HepG2 (cell line): ENCODE results near the gene STAM. TPM values are rescaled to one million over a fixed set of nuclear protein-coding genes. Genes with fewer than 3 reads are reported as not detected.

Experiments used
- ARNT ChIP-seq: fragments of 450-650 bp; IDR thresholded peaks from 2 replicates; pipeline ENCODE4 v1.6.1; 2017
- E2F1 ChIP-seq: sonication (generic); formaldehyde crosslinking; IDR thresholded peaks from 2 replicates; pipeline ENCODE4 v1.5.0; 2020; ENCODE audit warnings: missing genetic modification reagents
- HNRNPLL ChIP-seq: fragments of 200-400 bp; formaldehyde crosslinking; IDR thresholded peaks from 2 replicates; pipeline ENCODE4 v1.6.1; 2017; ENCODE audit warnings: mild to moderate bottlenecking, low read depth, low read length; ENCODE audit not compliant: poor library complexity, severe bottlenecking
- IRF2 ChIP-seq: IDR thresholded peaks from 2 replicates; pipeline ENCODE4 v1.6.1; 2018; ENCODE audit warnings: missing genetic modification reagents, missing compliant biosample characterization
- KLF11 ChIP-seq: IDR thresholded peaks from 2 replicates; pipeline ENCODE4 v1.6.1; 2016; ENCODE audit warnings: missing compliant biosample characterization
- LCORL ChIP-seq, 2 experiments: fragments of 450-650 bp in 1 of 2; sonication (generic) in 1 of 2; formaldehyde crosslinking in 1 of 2; IDR thresholded peaks; 2 replicates each; pipeline versions ENCODE4 v1.5.0 to v1.6.1; 2017 to 2020; ENCODE audit warnings: antibody characterized with exemption in 1 of 2, missing genetic modification reagents in 1 of 2
- MAFK ChIP-seq, 2 experiments: IDR thresholded peaks in 1 of 2; conservative IDR thresholded peaks in 1 of 2; 2 replicates each; pipeline ENCODE4 v1.6.1; 2011; ENCODE audit warnings: improper control_type of control experiment in 2 of 2, low read length in 2 of 2
- NR1H2 ChIP-seq: sonication (generic); formaldehyde crosslinking; IDR thresholded peaks from 2 replicates; pipeline ENCODE4 v1.8.1; 2022; ENCODE audit warnings: low read depth, missing genetic modification reagents, borderline replicate concordance
- SIX4 ChIP-seq: sonication (generic); formaldehyde crosslinking; IDR thresholded peaks from 2 replicates; pipeline ENCODE4 v1.4.0; 2020; ENCODE audit warnings: missing genetic modification reagents
- XRCC5 ChIP-seq: fragments of 200-400 bp; formaldehyde crosslinking; optimal IDR thresholded peaks from 2 replicates; pipeline ENCODE3; 2017; ENCODE audit warnings: mild to moderate bottlenecking, low read length
- ZBTB25 ChIP-seq: IDR thresholded peaks from 2 replicates; pipeline ENCODE4 v1.6.1; 2018; ENCODE audit warnings: missing genetic modification reagents
- ZFP90 ChIP-seq: sonication (generic); formaldehyde crosslinking; IDR thresholded peaks from 2 replicates; pipeline ENCODE4 v1.8.0; 2022; ENCODE audit warnings: missing genetic modification reagents, mild to moderate bottlenecking, inconsistent platforms, borderline replicate concordance
- ZFY ChIP-seq: sonication (generic); formaldehyde crosslinking; IDR thresholded peaks from 2 replicates; pipeline ENCODE4 v1.4.0; 2020; ENCODE audit warnings: missing genetic modification reagents
- ZHX2 ChIP-seq, 2 experiments: sonication (generic) in 1 of 2; formaldehyde crosslinking in 1 of 2; IDR thresholded peaks; 2 replicates each; pipeline versions ENCODE4 v1.6.1 to v1.9.0; 2014 to 2022; ENCODE audit warnings: antibody characterized with exemption in 1 of 2, borderline replicate concordance in 1 of 2, inconsistent platforms in 1 of 2, low read depth in 1 of 2, missing genetic modification reagents in 1 of 2
- ZMAT3 ChIP-seq: sonication (generic); formaldehyde crosslinking; conservative IDR thresholded peaks from 2 replicates; pipeline ENCODE4 v1.7.0; 2021; ENCODE audit warnings: missing genetic modification reagents
- ZNF124 ChIP-seq: sonication (generic); formaldehyde crosslinking; IDR thresholded peaks from 2 replicates; pipeline ENCODE4 v1.4.0; 2020; ENCODE audit warnings: missing genetic modification reagents
- ZNF225 ChIP-seq: sonication (generic); formaldehyde crosslinking; IDR thresholded peaks from 2 replicates; pipeline ENCODE4 v1.4.0; 2020; ENCODE audit warnings: mild to moderate bottlenecking, missing genetic modification reagents
- ZNF292 ChIP-seq: sonication (generic); formaldehyde crosslinking; IDR thresholded peaks from 2 replicates; pipeline ENCODE4 v1.8.1; 2022; ENCODE audit warnings: mild to moderate bottlenecking, low read depth, missing genetic modification reagents, borderline replicate concordance
- ZNF563 ChIP-seq: sonication (generic); formaldehyde crosslinking; IDR thresholded peaks from 2 replicates; pipeline ENCODE4 v1.8.0; 2022; ENCODE audit warnings: mild to moderate bottlenecking, moderate library complexity, missing genetic modification reagents
- ZNF564 ChIP-seq: sonication (generic); formaldehyde crosslinking; IDR thresholded peaks from 2 replicates; pipeline ENCODE4 v1.8.1; 2023; ENCODE audit warnings: mild to moderate bottlenecking, missing genetic modification reagents
- polyA plus RNA-seq, 8 experiments: library from polyadenylated mRNA; depleted of rRNA in 3 of 8; stranded (reverse) in 7 of 8; unstranded in 1 of 8; fragments of >200 nt; fragmentation: Illumina TruSeq in 4 of 8; extraction: Trizol in 4 of 8; gene quantifications; 2 replicates each; pipeline versions ENCODE4 v1.2.1 to v1.2.3, GENCODE V29; 2011 to 2016; ENCODE audit warnings: low read depth in 4 of 8, missing spikeins in 1 of 8, mixed read lengths in 1 of 8; ENCODE audit not compliant: insufficient read depth in 1 of 8
- total RNA-seq, 5 experiments: library from RNA; depleted of rRNA; stranded (reverse); fragments of >200 nt; fragmentation: Illumina TruSeq; extraction: Trizol; gene quantifications; 2 replicates each; pipeline ENCODE4 v1.2.3, GENCODE V29; 2016; ENCODE audit warnings: low read depth in 1 of 5

Gene STAM
- total and polyA plus RNA-seq, 2 of the 13 experiments (the other 11 are each of a cell fraction or from before 2014, with no cell fraction given) = 19.5 to 25.1 TPM

GRCh38 chr10:17643755-17644484 lies at the start of gene STAM (continued):
- TF ChIP-seq ZNF563 (peak; percentile 72; the same call in 1 of the 2 replicates), HNRNPLL (peak; percentile 79), LCORL (IDR thresholded peaks at IDR 0.05) (no peak), LCORL (CRISPR knock-in tag; IDR thresholded peaks at IDR 0.05) (peak; percentile 46; the same call in 1 of the 2 replicates), NR1H2 (CRISPR knock-in tag) (no peak), ZFY (peak; percentile 68; the same call in 1 of the 2 replicates), ZNF124 (CRISPR knock-in tag) (peak; percentile 35; the same call in 1 of the 2 replicates), MAFK (conservative IDR thresholded peaks at IDR 0.05 in 1 of 2, IDR thresholded peaks at IDR 0.05 in 1 of 2; ENCODE audit: low read length in 2 of 2) (no peak), ZHX2 (IDR thresholded peaks at IDR 0.05; ENCODE audit: low read depth) (no peak), ZHX2 (CRISPR knock-in tag; IDR thresholded peaks at IDR 0.05; ENCODE audit: borderline replicate concordance) (no peak), KLF11 (CRISPR knock-in tag) (peak; percentile 15; the same call in 1 of the 2 replicates), ZNF292 (peak; percentile 90), SIX4 (CRISPR knock-in tag) (no peak), XRCC5 (no peak), ZNF225 (CRISPR knock-in tag) (no peak), ZMAT3 (CRISPR knock-in tag) (no peak), E2F1 (CRISPR knock-in tag) (peak; percentile 70; the same call in 1 of the 2 replicates), ZFP90 (CRISPR knock-in tag) (no peak), IRF2 (CRISPR knock-in tag) (peak; percentile 19; the same call in 1 of the 2 replicates), ZNF564 (CRISPR knock-in tag) (0 out of 2 replicates have a peak, but pooled peaks have one; percentile 35), ARNT (no peak), ZBTB25 (CRISPR knock-in tag) (no peak; the same call in 1 of the 2 replicates)
